NCI-H2227 (cell line): Measurements from ENCODE around the gene RTN4R.

ENCODE experiments used
- DNase-seq: peaks from one replicate; lab custom pipeline; 2025; ENCODE audit not compliant: unreplicated experiment; lab: John Stamatoyannopoulos, UW

Gene RTN4R

GRCh38 chr22:20218987-20219386 is 49.1 kb downstream of the RTN4R start:
- no peak for DNase-seq

GRCh38 chr22:20218326-20218872 is 49.7 kb downstream of the RTN4R start:
- peak; percentile 24 for DNase-seq

- no peak for DNase-seq
These were observed 50.6 kb downstream of the RTN4R start for GRCh38 chr22:20217563-20217962.

GRCh38 chr22:20216863-20217499 is 51.1 kb downstream of the RTN4R start:
- no peak for DNase-seq

- DNase-seq, result no peak
These were observed 52.4 kb downstream of the RTN4R start for GRCh38 chr22:20215742-20216141.

GRCh38 chr22:20214853-20215252 is 53.3 kb downstream of the RTN4R start:
- DNase-seq, result no peak

GRCh38 chr22:20213833-20214708 is 54.0 kb downstream of the RTN4R start:
- DNase-seq, result no peak

- DNase-seq, result no peak
These were observed 55.1 kb downstream of the RTN4R start for GRCh38 chr22:20212754-20213699.

GRCh38 chr22:20211997-20212753 is 55.9 kb downstream of the RTN4R start:
- no peak for DNase-seq

- no peak for DNase-seq
These were observed 56.6 kb downstream of the RTN4R start for GRCh38 chr22:20211409-20211996.

GRCh38 chr22:20210473-20211059 is 57.6 kb downstream of the RTN4R start:
- DNase-seq, result no peak

GRCh38 chr22:20209761-20210250 is 58.3 kb downstream of the RTN4R start:
- no peak for DNase-seq

GRCh38 chr22:20208713-20209310 is 59.3 kb downstream of the RTN4R start:
- no peak for DNase-seq

GRCh38 chr22:20207277-20208025 is 60.7 kb downstream of the RTN4R start:
- DNase-seq, result no peak

GRCh38 chr22:20206709-20207215 is 61.4 kb downstream of the RTN4R start:
- DNase-seq, result no peak

GRCh38 chr22:20205964-20206708 is 62.0 kb downstream of the RTN4R start:
- peak; percentile 14 for DNase-seq

- DNase-seq, result no peak
These were observed 62.6 kb downstream of the RTN4R start for GRCh38 chr22:20205464-20205963.
